HG03139 (cell line): ENCODE measurements around the gene TBC1D25.

Experiments used
- ATAC-seq: cut with Tn5 transposase; IDR thresholded peaks from one replicate; pipeline ENCODE4 v1.9.1; 2021; ENCODE audit not compliant: unreplicated experiment

TBC1D25 gene

GRCh38 chrX:48598614-48599013, 59.1 kb downstream of the TBC1D25 start:
- no peak for ATAC-seq

GRCh38 chrX:48599341-48599740, 59.8 kb downstream of the TBC1D25 start:
- ATAC-seq, result no peak

GRCh38 chrX:48600226-48600625, 60.7 kb downstream of the TBC1D25 start:
- no peak for ATAC-seq

- ATAC-seq, result no peak
Observed at GRCh38 chrX:48601741-48602394, 62.4 kb downstream of the TBC1D25 start.

DNA sequence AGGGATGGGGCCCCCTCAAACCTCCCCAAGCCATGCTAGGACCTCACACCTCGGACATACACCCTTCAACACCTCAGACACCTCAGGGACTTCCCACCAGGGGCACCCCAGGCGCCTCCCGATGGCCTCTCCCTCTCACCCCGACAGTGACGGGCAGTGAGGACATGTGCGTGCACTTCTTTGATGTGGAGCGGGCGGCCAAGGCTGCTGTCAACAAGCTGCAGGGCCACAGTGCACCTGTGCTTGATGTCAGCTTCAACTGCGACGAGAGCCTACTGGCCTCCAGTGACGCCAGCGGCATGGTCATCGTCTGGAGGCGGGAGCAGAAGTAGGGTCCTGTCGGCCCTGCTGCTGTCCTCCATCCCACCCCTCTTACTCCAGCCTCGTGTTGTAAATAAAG, 65.2 kb downstream of the TBC1D25 start:
- no peak for ATAC-seq

- no peak for ATAC-seq
Observed at GRCh38 chrX:48606091-48606490, 66.6 kb downstream of the TBC1D25 start.

DNA sequence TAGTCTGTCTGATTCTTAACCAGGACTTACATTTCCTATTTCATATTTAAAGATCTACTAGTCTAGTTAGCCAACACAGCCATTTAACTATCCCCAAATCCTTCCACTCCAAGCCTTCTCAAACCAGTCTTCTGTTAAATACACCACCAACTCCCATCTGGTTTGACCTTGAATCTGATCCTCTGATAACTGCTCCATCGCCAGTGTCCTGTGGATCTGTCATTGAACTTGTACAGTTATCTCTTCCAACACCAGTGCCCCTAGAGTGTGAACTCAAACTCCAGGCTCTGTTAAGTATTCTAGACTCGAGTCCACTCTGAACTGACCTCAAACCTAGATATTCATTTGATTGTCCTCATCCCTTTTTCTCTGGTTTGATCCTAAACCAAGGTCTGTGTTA, 72.2 kb downstream of the TBC1D25 start:
- no peak for ATAC-seq
